Hematopoietic multipotent progenitor cell treated with erythropoietin and hydrocortisone succinate and interleukin-3 and kit ligand, for 15 days (in vitro differentiated cells): ENCODE measurements around the gene DCAF11.

Source experiments
- DNase-seq: peaks from one replicate; pipeline ENCODE4 v3.0.0-alpha.2; 2015; ENCODE audit warnings: low spot score

Gene DCAF11

DNA sequence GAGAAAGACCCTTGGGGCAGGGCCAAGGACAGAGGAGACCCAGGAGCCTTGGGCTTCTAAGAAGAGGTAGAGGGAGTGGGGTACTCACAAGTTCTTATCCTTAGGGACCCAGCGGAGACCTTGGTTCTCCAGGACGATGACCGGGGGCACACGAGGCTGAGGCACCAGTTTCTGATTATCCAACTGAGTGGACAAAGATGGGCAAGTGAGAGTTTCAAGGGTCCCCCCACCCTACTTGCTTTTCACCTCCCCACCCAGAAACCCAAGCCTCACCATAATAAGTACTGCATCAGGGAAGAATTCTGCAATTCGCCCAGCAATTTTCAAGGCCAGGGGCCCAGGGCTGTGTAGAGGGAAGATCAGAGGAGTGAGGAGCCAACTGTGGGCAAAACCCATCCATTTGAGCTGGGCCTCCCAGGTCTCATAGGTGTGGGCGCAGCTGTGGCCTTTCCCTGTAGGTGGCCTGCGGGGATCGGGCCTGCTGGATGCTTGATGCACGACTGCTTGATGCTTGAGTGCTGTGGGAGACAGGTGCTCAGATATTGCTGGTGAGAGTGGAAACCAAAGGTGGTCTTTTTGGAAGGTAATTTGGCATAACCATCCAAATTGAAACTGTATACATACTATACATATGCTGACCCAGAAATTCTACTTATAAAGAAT lies 24.8 kb downstream of the DCAF11 start:
- peak; percentile 33 for DNase-seq

GRCh38 chr14:24141097-24141880 lies 26.7 kb downstream of the DCAF11 start, which contains the start of gene EMC9:
TSS of gene EMC9 (minus strand) at chr14:24141591. CDS start at chr14:24141304, 287 bp downstream.
- peak; percentile 99 for DNase-seq

- DNase-seq: no peak
Measured at GRCh38 chr14:24143511-24143910, 28.9 kb downstream of the DCAF11 start.

DNA sequence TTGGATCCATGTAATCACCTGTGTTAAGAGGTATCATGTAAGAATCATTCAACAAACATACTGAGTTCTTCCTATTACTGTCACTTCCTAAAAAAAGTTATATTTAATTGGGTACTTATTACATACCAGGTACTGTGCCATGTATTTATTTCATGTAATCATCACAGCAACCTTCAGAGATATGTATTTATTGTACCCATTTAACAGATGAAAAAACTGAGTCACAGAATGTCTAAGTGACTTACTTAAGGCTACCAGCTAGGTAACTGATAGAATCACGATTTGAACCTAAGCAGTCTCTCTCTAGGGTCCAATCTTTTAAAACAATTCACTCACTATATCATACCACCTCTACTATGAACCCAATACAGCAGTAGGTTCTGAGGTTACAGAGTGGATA lies 29.9 kb downstream of the DCAF11 start:
- no peak for DNase-seq

DNA sequence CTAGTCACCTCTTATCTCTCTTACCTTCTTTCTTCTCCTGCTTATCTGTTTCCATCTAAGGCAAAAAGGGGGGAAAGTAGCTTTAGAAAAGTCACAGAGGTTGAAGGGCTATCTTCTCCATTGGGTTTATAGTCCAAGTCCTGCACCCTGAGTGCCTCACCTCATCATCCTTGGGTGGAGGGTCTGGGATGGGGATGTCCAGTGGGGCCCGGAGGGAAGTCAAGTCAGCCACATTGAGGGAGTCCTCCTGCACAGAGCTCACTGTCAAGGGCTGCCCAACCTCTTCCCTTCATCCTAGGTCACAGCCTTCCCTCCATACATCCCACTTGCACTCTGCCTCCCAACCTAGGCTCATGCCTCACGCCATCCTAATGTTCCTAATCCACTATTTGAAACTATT lies 30.6 kb downstream of the DCAF11 start:
- DNase-seq: no peak

GRCh38 chr14:24145690-24146452 lies 31.3 kb downstream of the DCAF11 start:
- DNase-seq: no peak

- DNase-seq: peak; percentile 82
Measured at GRCh38 chr14:24146453-24146977, 31.9 kb downstream of the DCAF11 start, which contains the start of gene PSME2. TSS of gene PSME2 (minus strand) at chr14:24146610. CDS start at chr14:24146581, 29 bp downstream.

DNA sequence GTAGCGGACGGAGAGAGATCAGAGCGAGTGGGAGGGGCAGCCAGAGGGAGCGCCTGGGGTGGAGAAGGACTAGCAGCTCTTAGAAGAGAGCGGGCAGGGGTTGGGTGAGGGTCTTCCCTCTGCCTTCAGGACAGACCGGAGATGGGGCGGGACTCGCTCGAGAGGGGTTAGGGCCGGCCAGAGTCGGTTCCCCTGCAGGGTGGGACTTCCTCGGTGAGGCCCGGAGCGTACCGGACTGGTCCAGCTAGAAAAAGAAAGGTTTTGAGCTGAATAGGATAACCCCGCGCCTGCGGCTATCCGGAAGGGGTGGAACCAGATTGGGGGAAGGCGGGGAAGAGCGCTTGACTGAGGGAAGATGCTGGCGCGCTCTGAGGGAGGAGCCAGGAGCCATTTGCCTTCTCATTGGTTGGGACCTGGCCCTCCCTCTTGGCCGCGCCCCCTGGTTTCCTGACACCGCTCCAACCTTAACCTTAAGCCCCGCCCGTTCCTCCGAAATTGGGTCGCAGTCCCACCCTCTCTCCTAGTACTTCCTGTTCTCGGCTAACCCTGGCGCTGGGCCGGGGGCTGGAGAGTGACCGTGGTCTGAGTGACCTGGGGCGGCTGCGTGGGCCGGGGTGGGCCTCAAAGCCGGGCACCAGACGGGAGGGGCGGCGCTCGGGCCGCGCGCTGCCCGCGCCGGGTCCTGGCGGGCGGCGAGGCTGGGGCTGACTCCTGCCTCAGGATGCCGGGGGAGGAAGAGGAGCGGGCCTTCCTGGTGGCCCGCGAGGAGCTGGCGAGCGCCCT lies 32.6 kb downstream of the DCAF11 start, which contains the start of gene RNF31:
TSS of gene RNF31 (plus strand) at position 521 of the 783 bp plus-strand sequence. CDS start at position 722, 201 bp downstream.
- peak; percentile 98 for DNase-seq

DNA sequence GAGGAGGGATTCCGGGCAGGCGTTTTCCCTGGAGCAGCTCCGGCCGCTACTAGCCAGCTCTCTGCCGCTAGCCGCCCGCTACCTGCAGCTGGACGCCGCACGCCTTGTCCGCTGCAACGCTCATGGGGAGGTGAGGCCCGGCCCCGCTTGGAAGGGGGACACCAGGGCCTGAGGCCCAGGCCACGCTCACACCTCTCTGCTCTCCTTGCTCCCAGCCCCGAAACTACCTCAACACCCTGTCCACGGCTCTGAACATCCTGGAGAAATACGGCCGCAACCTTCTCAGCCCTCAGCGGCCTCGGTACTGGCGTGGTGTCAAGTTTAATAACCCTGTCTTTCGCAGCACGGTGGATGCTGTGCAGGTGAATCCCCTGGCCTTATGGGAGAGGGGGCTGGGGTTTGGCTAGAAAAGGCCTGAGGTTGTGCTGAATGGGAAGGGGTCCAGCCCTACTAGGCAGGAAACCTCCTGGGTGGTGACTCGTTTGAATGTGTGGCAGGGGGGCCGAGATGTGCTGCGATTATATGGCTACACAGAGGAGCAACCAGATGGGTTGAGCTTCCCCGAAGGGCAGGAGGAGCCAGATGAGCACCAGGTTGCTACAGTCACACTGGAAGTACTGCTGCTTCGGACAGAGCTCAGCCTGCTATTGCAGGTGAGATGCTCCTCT lies 33.3 kb downstream of the DCAF11 start:
- no peak for DNase-seq

- no peak for DNase-seq
Measured at GRCh38 chr14:24149302-24149969, 34.9 kb downstream of the DCAF11 start.

- DNase-seq: no peak
Measured at GRCh38 chr14:24150061-24150460, 35.5 kb downstream of the DCAF11 start.

DNA sequence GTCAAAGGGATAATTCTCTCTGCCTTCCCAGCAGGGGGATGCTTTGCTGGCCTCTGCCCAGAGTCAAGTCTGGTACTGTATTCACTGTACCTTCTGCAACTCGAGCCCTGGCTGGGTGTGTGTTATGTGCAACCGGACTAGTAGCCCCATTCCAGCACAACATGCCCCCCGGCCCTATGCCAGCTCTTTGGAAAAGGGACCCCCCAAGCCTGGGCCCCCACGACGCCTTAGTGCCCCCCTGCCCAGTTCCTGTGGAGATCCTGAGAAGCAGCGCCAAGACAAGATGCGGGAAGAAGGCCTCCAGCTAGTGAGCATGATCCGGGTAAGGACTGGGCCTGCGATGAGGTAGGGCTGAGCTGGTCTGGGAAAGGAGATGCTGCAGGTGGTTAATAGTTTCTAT lies 36.0 kb downstream of the DCAF11 start:
- no peak for DNase-seq

- DNase-seq: no peak
Measured at GRCh38 chr14:24150993-24151392, 36.4 kb downstream of the DCAF11 start.

GRCh38 chr14:24151404-24152080 lies 37.0 kb downstream of the DCAF11 start:
- no peak for DNase-seq

- no peak for DNase-seq
Measured at GRCh38 chr14:24155100-24155499, 40.5 kb downstream of the DCAF11 start.

GRCh38 chr14:24156840-24157239 lies 42.3 kb downstream of the DCAF11 start:
- no peak for DNase-seq

DNA sequence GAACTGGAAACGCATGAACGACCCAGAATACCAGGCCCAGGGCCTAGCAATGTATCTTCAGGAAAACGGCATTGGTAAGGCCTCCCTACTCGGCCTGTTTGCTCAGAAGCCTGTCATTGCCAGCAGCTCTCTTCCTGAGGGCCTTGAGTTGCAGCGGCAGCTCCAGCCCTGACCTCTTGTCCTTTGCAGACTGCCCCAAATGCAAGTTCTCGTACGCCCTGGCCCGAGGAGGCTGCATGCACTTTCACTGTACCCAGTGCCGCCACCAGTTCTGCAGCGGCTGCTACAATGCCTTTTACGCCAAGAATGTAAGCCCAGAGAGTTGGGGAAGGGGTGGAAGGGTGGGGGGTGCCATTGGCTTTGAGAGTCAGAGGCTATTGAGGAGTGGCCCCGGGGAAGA lies 42.8 kb downstream of the DCAF11 start:
- no peak for DNase-seq

- DNase-seq: no peak
Measured at GRCh38 chr14:24159777-24160498, 45.4 kb downstream of the DCAF11 start.

DNA sequence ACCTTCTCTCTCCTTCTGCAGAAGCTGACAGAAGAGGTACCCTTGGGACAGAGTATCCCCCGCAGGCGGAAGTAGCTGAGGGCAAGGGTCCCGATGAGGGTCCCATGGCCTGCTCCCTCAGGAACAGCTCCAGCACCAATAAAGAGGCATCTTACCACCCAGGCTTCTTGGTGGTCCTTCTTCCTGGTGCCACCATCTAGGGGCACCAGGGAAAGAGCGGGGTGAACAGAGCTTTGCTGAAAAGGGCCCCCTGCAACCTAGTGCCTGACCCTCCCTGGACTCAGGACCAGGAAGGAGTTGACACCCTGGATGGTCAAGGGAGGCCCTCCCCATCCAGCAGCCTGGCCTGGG lies 45.9 kb downstream of the DCAF11 start:
- DNase-seq: no peak
